Hepatocyte (in vitro differentiated cells): Measurements from ENCODE around the gene MT1G. TPM values are rescaled to one million over a fixed set of nuclear protein-coding genes. Genes with fewer than 3 reads are reported as not detected.

ENCODE experiments used
- DNase-seq: peaks from one replicate; pipeline ENCODE4 v3.0.0-alpha.2; 2016; ENCODE audit warnings: low spot score
- H2AFZ ChIP-seq: fragments of 200-600 bp; sonication (generic); 2 replicates; pipeline ENCODE4 v1.6.0; 2016; ENCODE audit warnings: antibody characterized with exemption, mild to moderate bottlenecking
- H3K27ac ChIP-seq: fragments of 200-600 bp; sonication (generic); 2 replicates; pipeline ENCODE4 v1.5.1; 2016; ENCODE audit warnings: mild to moderate bottlenecking
- H3K27me3 ChIP-seq: fragments of 200-600 bp; sonication (generic); 2 replicates; pipeline ENCODE4 v1.6.1; 2016
- H3K36me3 ChIP-seq: fragments of 200-600 bp; sonication (generic); replicated peaks from 2 replicates; pipeline ENCODE4 v1.5.1; 2016; ENCODE audit warnings: low read depth; ENCODE audit not compliant: insufficient read depth
- H3K4me1 ChIP-seq: fragments of 200-600 bp; sonication (generic); 2 replicates; pipeline ENCODE4 v1.5.1; 2016; ENCODE audit warnings: mild to moderate bottlenecking, moderate library complexity; ENCODE audit not compliant: insufficient read depth
- H3K4me2 ChIP-seq: fragments of 200-600 bp; sonication (generic); 2 replicates; pipeline ENCODE4 v1.6.0; 2016
- H3K4me3 ChIP-seq: fragments of 200-600 bp; sonication (generic); 2 replicates; pipeline ENCODE4 v1.5.1; 2016; ENCODE audit warnings: mild to moderate bottlenecking
- H3K79me2 ChIP-seq: fragments of 200-600 bp; sonication (generic); 2 replicates; pipeline ENCODE4 v1.6.0; 2017; ENCODE audit warnings: mild to moderate bottlenecking
- H3K9me2 ChIP-seq: fragments of 200-600 bp; sonication (generic); replicated peaks from 2 replicates; pipeline ENCODE4 v1.6.0; 2017; ENCODE audit warnings: mild to moderate bottlenecking; ENCODE audit not compliant: insufficient read depth
- H3K9me3 ChIP-seq: fragments of 200-600 bp; sonication (generic); 2 replicates; pipeline ENCODE4 v1.5.1; 2016; ENCODE audit warnings: low read depth, mild to moderate bottlenecking
- H4K20me1 ChIP-seq: fragments of 200-600 bp; sonication (generic); 2 replicates; pipeline ENCODE4 v1.6.0; 2016; ENCODE audit warnings: mild to moderate bottlenecking; ENCODE audit not compliant: insufficient read depth, poor library complexity, severe bottlenecking
- CTCF ChIP-seq: fragments of 200-600 bp; sonication (generic); IDR thresholded peaks from 2 replicates; pipeline ENCODE4 v1.5.1; 2016; ENCODE audit warnings: antibody characterized with exemption, mild to moderate bottlenecking; ENCODE audit not compliant: poor library complexity
- EZH2 ChIP-seq: fragments of 200-600 bp; sonication (generic); IDR thresholded peaks from 2 replicates; pipeline ENCODE4 v1.6.1; 2016; ENCODE audit warnings: antibody characterized with exemption, mild to moderate bottlenecking, borderline replicate concordance
- EZH2phosphoT487 ChIP-seq: fragments of 200-600 bp; sonication (generic); IDR thresholded peaks from one replicate; pipeline ENCODE4 v1.6.1; 2018; ENCODE audit warnings: antibody characterized with exemption, mild to moderate bottlenecking, low read depth, moderate library complexity; ENCODE audit not compliant: unreplicated experiment, severe bottlenecking
- WGBS: methylation state at CpG from one replicate; pipeline ENCODE4 v1.1.6; 2016; ENCODE audit warnings: low lambda C conversion rate; ENCODE audit errors: missing lambda C conversion rate; 5-methylcytosine and 5-hydroxymethylcytosine counted together
- polyA plus RNA-seq: library from polyadenylated mRNA; unstranded; fragments of >200 nt; fragmentation: Nextera tagmentation; extraction: Ambion mirVana; gene quantifications from 2 replicates; pipeline ENCODE4 v1.2.1, GENCODE V29; 2016
- total RNA-seq: library from RNA; depleted of rRNA; stranded (reverse); fragments of >200 nt; gene quantifications from 2 replicates; pipeline ENCODE4 v1.2.3, GENCODE V29; 2014

MT1G gene
- total and polyA plus RNA-seq, 2 experiments from 2014 or later, result 44.5 to 64.1 TPM

- peaks cover 100% of the 10 kb centered on the region for H3K27me3 ChIP-seq
- H3K4me2 ChIP-seq, result peak within 1 kb of the TSS; percentile 93
- H3K79me2 ChIP-seq, result no peaks in the 10 kb centered on the region
- no peak within 1 kb of the TSS for H3K27ac ChIP-seq
- peaks cover 11% of the 10 kb centered on the region for H3K4me1 ChIP-seq
- TF ChIP-seq EZH2phosphoT487, result peak; percentile 26
- no peak for TF ChIP-seq CTCF
- peak; percentile 84 for TF ChIP-seq EZH2
- no peaks in the 10 kb centered on the region for H3K36me3 ChIP-seq
- 6% methylated on average over 44 of the region's 68 CpGs for WGBS
- peak within 1 kb of the TSS; percentile 40 for H2AFZ ChIP-seq
- peak; percentile 60 for DNase-seq
- H3K9me3 ChIP-seq, result no peaks in the 10 kb centered on the region
- H4K20me1 ChIP-seq, result no peaks in the 10 kb centered on the region
- no peaks in the 10 kb centered on the region for H3K9me2 ChIP-seq
- peak within 1 kb of the TSS; percentile 26 for H3K4me3 ChIP-seq
These were observed 29.8 kb downstream of the MT1G start, which contains the start of gene MT1A for GRCh38 chr16:56637814-56638750. TSS of gene MT1A (plus strand) at chr16:56638666. CDS start at chr16:56638739, 73 bp downstream.

GRCh38 chr16:56636616-56637413, 31.1 kb downstream of the MT1G start:
- H3K4me2 ChIP-seq, result no peak overlapping the region
- no peaks in the 10 kb centered on the region for H3K9me3 ChIP-seq
- WGBS, result 28% methylated on average over 9 of the region's 9 CpGs
- H3K79me2 ChIP-seq, result no peaks in the 10 kb centered on the region
- no peak overlapping the region for H2AFZ ChIP-seq
- H3K9me2 ChIP-seq, result no peaks in the 10 kb centered on the region
- peaks cover 13% of the 10 kb centered on the region for H3K4me1 ChIP-seq
- no peaks in the 10 kb centered on the region for H4K20me1 ChIP-seq
- H3K27me3 ChIP-seq, result peaks cover 100% of the 10 kb centered on the region
- DNase-seq, result no peak
- TF ChIP-seq EZH2phosphoT487 (no peak), CTCF (no peak), EZH2 (no peak)
- H3K4me3 ChIP-seq, result no peak overlapping the region
- H3K27ac ChIP-seq, result no peak overlapping the region
- no peaks in the 10 kb centered on the region for H3K36me3 ChIP-seq

- no peaks in the 10 kb centered on the region for H3K9me2 ChIP-seq
- no peak for DNase-seq
- no peak overlapping the region for H2AFZ ChIP-seq
- H3K79me2 ChIP-seq, result no peaks in the 10 kb centered on the region
- 3% methylated on average over 22 of the region's 40 CpGs for WGBS
- TF ChIP-seq EZH2, result peak; percentile 97
- TF ChIP-seq CTCF, result no peak
- peaks cover 100% of the 10 kb centered on the region for H3K27me3 ChIP-seq
- H3K9me3 ChIP-seq, result no peaks in the 10 kb centered on the region
- peaks cover 13% of the 10 kb centered on the region for H3K4me1 ChIP-seq
- no peaks in the 10 kb centered on the region for H3K36me3 ChIP-seq
- H3K4me2 ChIP-seq, result peak overlapping the region; percentile 73
- no peak overlapping the region for H3K4me3 ChIP-seq
- no peaks in the 10 kb centered on the region for H4K20me1 ChIP-seq
- H3K27ac ChIP-seq, result no peak overlapping the region
These were observed 32.4 kb downstream of the MT1G start for GRCh38 chr16:56635441-56635967.
